Ureter (tissue), 1 donor: Measurements from ENCODE around the gene NXPE3. TPM values are rescaled to one million over a fixed set of nuclear protein-coding genes. Genes with fewer than 3 reads are reported as not detected.

ENCODE experiments used
- total RNA-seq: library from RNA; stranded (reverse); gene quantifications from one replicate; pipeline ENCODE4 v1.2.4, GENCODE V29; 2023
- donor health status: DM: yes; HTN: yes; CAD: no.

Gene NXPE3
- total RNA-seq, 1 donor from 2014 or later, result 14.5 TPM

Other genes starting within 250 kb of the NXPE3 start
- 28.8 TPM for gene TRMT10C, start 217.3 kb upstream of the NXPE3 start, total RNA-seq
- gene PCNP, start 205.0 kb upstream of the NXPE3 start, total RNA-seq, result 207 TPM
- gene ZBTB11, start 102.1 kb upstream of the NXPE3 start, total RNA-seq, result 19.1 TPM
- gene RPL24, start 92.5 kb upstream of the NXPE3 start, total RNA-seq, result 1,195 TPM
- gene CEP97, start 54.6 kb upstream of the NXPE3 start, total RNA-seq, result 9.1 TPM
- 81.8 TPM for gene NFKBIZ, start 70.3 kb downstream of the NXPE3 start, total RNA-seq